Astrocyte of the cerebellum (primary cell): ENCODE measurements around the gene HNF4A.
"Not testable (repeated sequence)": the region's sequence is repeated elsewhere in the genome, so short reads cannot be mapped to it uniquely, and the experiment has no call there.

ENCODE experiments used
- DNase-seq: peaks from one replicate; pipeline ENCODE4 v3.0.0-alpha.2; 2011; ENCODE audit warnings: low read depth
- H3K4me3 ChIP-seq: 2 replicates; pipeline ENCODE4 v1.5.1; 2011; ENCODE audit warnings: mild to moderate bottlenecking, low read depth, low read length, moderate library complexity
- in situ Hi-C: cut with HindIII; loops from 2 replicates; pipeline ENCODE4 v1.10.0; 2017; ENCODE audit warnings: low sequenced_read_pairs
- TF ChIP-seq, protein P1 (sequence below): IDR thresholded peaks from 2 replicates; pipeline ENCODE4 v1.5.1; 2012; ENCODE audit warnings: low read length, low read depth, moderate library complexity, mild to moderate bottlenecking; ENCODE audit errors: missing control alignments

Gene HNF4A

GRCh38 chr20:44344723-44345122 is 10.8 kb upstream of the HNF4A start:
- TF ChIP-seq, protein P1, sequence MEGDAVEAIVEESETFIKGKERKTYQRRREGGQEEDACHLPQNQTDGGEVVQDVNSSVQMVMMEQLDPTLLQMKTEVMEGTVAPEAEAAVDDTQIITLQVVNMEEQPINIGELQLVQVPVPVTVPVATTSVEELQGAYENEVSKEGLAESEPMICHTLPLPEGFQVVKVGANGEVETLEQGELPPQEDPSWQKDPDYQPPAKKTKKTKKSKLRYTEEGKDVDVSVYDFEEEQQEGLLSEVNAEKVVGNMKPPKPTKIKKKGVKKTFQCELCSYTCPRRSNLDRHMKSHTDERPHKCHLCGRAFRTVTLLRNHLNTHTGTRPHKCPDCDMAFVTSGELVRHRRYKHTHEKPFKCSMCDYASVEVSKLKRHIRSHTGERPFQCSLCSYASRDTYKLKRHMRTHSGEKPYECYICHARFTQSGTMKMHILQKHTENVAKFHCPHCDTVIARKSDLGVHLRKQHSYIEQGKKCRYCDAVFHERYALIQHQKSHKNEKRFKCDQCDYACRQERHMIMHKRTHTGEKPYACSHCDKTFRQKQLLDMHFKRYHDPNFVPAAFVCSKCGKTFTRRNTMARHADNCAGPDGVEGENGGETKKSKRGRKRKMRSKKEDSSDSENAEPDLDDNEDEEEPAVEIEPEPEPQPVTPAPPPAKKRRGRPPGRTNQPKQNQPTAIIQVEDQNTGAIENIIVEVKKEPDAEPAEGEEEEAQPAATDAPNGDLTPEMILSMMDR: no peak
- no peak overlapping the region for H3K4me3 ChIP-seq
- in situ Hi-C loops: no loop called here
- DNase-seq: no peak

DNA sequence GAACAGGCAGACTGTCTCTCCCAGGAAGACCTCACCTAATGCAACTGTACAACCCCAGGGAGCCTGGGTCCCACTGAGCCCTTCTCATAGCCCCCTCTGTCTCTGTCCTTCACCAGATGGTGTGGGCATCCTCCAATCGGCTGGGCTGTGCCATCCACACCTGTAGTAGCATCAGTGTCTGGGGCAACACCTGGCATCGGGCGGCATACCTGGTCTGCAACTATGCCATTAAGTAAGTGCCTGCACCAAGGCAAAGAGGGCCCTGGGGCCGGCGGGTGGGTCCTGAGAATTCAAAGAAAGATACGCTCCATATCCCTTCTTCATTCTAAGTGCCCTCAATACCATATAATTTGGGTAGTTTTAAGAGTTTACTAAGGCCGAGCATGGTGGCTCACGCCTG is 10.4 kb upstream of the HNF4A start:
- H3K4me3 ChIP-seq: no peak overlapping the region
- TF ChIP-seq, protein P1: no peak
- in situ Hi-C loops: no loop called here
- no peak for DNase-seq

DNA sequence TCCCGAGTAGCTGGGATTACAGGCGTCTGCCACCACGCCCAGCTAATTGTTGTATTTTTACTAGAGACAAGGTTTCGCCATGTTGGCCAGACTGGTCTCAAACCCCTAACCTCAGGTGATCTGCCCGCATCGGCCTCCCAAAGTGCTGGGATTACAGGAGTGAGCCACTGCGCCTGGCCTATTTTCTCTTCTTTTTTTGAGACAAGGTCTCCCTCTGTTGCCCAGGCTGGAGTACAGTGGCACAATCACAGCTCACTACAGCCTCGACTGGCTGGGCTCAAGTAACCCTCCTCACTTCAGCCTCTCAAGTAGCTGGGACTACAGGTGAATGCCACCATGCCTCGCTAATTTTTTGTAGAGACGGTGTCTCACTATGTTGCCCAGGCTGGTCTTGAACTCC is 9.6 kb upstream of the HNF4A start:
- in situ Hi-C loops, DNase-seq, H3K4me3 ChIP-seq: not testable (repeated sequence)

DNA sequence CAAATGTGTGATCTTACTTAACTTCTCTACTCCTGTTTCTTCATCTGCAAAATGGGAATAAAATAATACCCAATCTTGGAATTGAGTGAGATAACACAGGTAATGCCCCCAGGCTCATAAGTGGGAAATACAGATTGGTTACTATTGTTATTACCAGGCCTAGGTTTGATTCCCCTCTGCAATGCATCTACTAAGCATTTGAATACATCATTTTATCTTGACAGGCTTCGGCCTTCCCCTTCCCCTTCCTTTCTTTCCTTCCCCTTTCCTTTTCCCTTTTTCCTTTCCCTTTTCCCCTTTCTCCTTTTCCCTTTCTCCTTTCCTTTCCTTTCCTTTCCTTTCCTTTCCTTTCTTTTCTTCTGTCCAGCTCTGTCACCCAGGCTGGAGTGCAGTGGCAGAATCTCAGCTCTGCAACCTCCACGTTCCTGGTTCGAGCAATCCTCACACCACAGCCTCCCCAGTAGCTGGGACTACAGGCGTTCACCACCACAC is 7.3 kb upstream of the HNF4A start:
- in situ Hi-C loops: no loop called here
- DNase-seq: no peak
- H3K4me3 ChIP-seq: no peak overlapping the region
- TF ChIP-seq, protein P1: no peak

GRCh38 chr20:44349349-44349748 is 6.2 kb upstream of the HNF4A start:
- TF ChIP-seq, protein P1: no peak
- no peak overlapping the region for H3K4me3 ChIP-seq
- no peak for DNase-seq
- in situ Hi-C loops: no loop called here

DNA sequence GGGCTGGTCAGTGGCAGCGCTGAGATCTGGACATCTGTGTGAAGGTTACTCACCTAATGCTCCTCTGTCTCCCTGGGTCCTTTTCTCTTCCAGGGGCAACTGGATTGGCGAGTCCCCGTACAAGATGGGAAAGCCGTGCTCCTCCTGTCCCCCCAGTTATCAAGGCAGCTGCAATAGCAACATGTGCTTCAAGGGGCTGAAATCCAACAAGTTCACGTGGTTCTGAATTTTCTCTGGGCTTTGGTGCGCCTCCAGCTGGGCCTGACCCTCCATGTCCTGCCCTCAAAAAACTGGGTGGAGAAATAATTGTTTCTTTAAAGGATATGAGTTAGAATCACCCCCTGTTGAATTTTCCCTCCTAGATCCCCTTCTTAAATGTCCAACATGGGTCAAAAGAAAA is 4.9 kb upstream of the HNF4A start:
- TF ChIP-seq, protein P1: no peak
- in situ Hi-C loops: no loop called here
- no peak for DNase-seq
- H3K4me3 ChIP-seq: no peak overlapping the region

GRCh38 chr20:44354979-44355497 is 461 bp upstream of the HNF4A start:
- in situ Hi-C loops: no loop called here
- DNase-seq: no peak
- H3K4me3 ChIP-seq: no peak overlapping the region
- TF ChIP-seq, protein P1: no peak
